Measurements from ENCODE around the gene MAP3K5.
A peak's percentile ranks its signal among the peaks of the same experiment; 100 is the strongest.
"Not testable (repeated sequence)": the region's sequence is repeated elsewhere in the genome, so short reads cannot be mapped to it uniquely, and the experiment has no call there.

Gene MAP3K5

DNA sequence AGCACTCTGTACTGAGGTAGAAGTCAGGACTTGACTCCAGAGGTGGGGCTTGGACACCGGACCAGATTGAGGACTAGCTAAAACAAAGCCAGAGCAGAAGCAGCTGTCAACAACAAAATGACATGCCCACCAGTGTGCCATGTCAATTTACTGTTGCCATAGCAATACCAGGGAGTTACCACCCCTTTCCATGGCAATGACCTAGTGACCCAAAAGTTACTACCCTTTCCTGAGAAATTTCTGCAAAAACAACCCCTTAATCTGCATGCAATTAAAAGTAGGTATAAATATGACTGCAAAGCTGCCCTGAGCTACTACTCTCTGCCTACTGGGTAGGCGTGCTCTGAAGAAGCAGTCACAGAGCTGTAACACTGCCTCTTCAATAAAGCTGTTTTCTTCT is 21.0 kb downstream of the MAP3K5 start:
- peak; percentile 68 for DNase-seq (ENCODE audit: low spot score)

DNA sequence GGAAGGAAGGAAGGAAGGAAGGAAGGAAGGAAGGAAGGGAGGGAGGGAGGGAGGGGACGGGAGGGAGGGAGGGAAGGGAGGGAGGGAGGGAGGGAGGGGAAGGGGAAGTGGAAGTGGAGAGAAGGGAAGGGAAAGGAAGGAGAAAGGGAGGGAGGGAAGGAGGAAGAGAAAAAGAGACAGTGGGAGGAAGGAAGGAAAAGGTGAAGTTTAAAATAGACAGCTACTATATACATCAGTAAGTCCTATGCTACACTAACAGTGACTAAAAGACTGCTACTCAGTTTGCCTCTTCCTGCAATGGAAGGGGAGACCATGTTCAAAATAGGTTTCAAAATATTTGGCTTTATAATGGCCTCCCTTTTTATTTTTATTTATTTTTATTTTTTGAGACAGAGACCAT is 22.5 kb downstream of the MAP3K5 start:
- DNase-seq (ENCODE audit: low spot score), result no peak

DNA sequence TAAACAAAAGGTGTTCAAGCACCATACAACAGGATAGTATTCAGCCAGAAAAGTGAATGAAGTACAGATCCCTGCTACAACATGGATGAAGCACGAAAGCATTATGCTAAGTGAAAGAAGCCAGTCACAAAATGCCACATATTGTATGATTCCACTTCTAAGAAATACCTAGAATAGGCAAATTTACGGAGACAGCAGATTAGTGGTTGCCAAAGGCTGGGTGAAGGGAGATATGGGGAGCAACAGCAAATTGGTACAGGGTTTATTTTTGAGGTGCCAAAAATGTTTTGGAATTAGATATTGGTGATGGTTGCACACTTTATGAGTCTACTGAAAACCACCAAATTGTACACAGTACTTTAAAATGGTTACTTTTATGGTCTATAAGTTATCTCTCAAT is 23.2 kb downstream of the MAP3K5 start:
- DNase-seq (ENCODE audit: low spot score), result no peak

- DNase-seq (ENCODE audit: low spot score), result no peak
Observed at GRCh38 chr6:136767570-136768309, 24.5 kb downstream of the MAP3K5 start.

DNA sequence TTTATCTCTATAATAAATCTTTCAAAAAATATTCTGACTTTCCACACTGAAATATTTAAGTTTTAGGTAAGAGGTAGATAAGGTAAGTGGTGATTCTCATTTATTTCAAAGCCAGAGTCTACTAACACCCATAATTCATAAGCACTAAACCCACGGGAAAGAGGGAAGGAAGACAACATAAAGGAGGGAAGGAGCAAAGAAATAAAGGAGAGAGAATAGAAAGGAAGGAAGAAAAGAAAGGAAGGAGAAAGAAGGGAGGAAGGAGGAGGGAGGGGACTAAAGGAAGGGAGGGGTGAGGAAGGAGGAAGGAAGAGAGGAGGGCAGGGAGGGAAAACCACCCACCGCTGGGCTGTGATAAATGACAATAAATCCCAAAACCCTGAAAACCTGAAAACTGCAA is 25.2 kb downstream of the MAP3K5 start:
- no peak for DNase-seq (ENCODE audit: low spot score)

DNA sequence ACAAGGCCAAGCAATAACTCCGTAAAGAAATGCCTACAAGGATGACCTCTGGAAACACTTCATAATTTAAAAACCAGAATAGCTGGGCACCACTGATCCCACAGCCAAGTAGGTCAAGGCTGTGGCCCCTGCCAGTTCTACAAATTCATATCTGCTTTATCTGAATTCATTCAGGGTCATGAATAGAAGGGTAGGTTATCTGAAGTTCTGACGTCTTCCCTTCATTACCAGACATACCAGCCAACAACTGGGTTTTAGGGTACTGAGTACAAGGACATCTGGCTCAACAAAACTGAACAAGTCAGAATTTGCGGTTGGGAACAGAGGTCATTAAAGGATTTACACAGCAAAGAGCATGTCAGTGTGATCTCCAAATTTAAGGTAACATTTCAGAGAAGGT is 26.0 kb downstream of the MAP3K5 start:
- DNase-seq (ENCODE audit: low spot score), result no peak

DNA sequence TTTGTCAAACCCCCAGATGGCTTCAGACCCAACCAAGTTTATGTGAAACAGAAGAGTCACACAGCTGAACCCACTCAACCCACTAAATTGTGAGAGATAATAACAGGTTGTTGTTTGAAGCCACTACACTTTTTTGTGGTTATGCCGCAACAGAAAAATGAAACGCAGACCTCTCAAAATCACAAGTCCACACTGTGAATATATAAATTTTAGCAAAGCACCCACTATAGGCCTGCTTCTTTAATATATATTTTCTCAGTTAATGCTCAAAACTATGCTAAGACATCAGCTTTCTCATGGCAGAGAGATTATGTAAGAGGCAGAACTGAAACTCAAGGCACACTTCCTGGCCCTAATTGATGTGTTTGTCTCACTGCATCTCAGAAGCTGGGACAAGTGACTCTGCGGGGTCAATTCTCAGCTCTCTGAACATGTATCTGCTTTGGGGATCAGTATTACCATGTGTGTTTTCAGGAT is 27.7 kb downstream of the MAP3K5 start:
- peak; percentile 44 for DNase-seq (ENCODE audit: low spot score)

DNA sequence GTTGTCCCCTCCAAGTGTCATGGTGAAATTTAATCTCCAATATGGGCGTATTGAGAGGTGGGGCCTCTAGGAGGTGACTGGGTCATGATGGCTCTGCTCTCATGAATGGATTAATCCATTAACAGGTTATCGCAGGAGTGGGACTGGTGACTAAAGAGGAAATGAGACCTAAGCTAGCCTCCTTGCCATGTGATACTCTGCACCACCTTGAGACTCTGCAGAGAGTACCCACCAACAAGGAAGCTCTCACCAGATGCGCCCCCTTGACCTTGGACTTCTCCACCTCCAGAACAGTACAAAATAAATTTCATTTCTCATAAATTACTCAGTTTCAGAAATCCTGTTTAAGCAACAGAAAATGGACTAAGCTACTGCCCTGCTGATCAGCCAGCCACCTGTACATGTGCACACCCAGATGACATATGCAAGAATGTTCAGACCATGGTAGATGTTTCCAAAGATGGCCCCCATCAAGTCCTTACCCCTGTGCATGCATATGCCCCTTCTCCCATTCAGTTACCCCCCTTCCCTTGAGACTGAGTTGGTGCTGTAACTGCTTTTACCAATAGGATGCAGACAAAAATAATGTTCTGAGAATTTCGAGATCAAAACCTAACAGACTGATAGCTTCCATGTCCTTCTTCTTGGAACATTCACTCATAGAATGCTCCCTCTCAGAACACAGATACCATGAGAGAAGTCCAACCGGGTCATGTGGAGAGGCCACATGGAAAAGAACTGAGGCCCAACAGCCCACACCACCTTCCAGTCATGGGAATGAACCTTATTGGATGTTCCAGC is 28.4 kb downstream of the MAP3K5 start:
- DNase-seq (ENCODE audit: low spot score), result no peak

- no peak for DNase-seq (ENCODE audit: low spot score)
Observed at GRCh38 chr6:136763255-136763654, 29.0 kb downstream of the MAP3K5 start.

GRCh38 chr6:136762022-136762975 is 30.0 kb downstream of the MAP3K5 start:
- no peak for DNase-seq (ENCODE audit: low spot score)

DNA sequence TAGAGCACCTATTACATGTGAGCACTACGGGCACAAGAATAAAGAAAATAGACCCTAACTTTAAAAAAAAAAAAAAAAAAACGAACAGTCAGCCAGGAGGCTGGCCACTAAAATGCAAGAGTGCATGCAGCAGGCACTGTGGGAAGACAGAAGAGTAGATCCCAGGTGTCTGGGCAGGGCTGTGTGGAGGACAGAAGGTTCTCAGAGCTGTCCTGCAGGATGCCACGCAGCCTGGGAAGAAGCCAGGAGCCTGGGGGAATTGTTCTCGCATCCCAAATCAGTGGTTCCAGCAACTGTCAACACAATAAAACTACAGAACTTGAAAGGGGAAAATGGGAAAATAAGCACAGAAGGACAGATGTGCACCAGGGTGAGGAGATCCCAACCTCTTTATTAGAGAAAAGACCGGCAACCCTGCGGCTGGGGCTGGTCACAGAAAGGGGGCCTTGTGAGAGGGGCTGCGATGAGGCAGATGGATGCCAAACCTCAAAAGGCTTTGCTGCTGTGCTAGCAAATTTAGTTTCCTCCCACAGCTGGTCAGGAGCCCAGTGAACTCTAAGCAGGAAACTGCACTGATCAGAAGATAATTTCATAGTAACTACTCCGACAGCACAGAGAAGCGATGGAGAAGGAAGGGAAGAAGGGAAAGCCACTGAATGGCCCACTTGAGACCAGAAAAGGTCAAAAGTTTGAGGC is 30.9 kb downstream of the MAP3K5 start:
- DNase-seq (ENCODE audit: low spot score), result peak; percentile 42

DNA sequence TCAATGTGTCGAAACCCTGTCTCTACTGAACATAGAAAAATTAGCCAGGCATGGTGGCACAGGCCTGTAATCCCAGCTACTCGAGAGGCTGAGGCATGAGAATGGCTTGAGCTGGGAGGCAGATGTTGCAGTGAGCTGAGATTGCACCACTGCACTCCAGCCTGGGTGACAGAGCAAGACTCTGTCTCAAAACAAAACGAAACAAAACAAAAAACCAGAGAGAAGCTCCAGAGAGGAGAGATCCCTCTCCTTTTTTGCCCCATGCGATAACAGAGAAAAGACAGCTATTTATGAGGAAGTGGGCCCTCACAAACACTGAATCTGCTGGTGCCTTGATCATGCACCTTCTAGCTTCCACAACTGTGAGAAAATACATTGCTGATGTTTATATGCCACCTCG is 31.5 kb downstream of the MAP3K5 start:
- not testable (repeated sequence) for DNase-seq (ENCODE audit: low spot score)

- DNase-seq (ENCODE audit: low spot score), result no peak
Observed at GRCh38 chr6:136757150-136757549, 35.1 kb downstream of the MAP3K5 start.

GRCh38 chr6:136754820-136755219 is 37.5 kb downstream of the MAP3K5 start:
- DNase-seq (ENCODE audit: low spot score), result no peak

DNA sequence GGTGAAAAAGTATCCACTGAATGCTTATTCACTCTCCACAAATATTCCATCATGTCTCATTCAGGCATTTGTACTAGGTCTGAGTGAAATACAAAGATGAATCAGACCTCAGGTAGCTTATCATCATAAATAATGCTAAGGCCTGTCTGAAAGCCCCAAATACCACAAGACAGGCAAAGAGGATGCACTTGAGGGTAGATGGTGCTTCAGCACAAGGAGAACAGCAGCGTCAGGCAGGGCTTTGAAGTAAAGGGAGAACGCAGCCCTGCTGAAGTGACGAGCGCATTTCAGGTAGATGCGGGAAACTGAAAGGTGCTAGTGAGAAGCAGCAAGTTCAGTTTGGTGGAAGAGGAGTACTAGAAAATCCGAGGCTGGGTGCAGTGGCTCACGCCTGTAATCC is 38.7 kb downstream of the MAP3K5 start:
- peak; percentile 82 for DNase-seq (ENCODE audit: low spot score)

- DNase-seq (ENCODE audit: low spot score), result no peak
Observed at GRCh38 chr6:136752554-136752953, 39.7 kb downstream of the MAP3K5 start.

DNA sequence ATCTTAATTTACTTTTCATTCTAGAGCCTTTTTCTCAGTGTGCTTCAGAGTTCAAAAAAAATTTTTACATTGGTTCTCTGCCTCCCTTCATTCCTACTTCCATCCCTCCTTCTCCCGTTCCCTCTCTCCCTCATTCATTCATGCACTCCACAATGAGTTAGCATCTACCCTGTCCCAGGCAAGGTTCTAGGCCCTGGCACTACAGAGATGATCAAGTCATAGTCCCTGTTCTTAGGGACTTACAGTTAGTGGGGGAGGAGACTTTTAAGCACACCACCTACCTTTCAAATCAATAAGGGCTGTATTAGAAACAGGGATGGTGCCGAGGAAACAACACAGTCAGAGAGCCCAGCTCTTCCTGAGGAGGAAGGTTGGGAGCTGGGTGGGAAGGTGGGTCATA is 40.3 kb downstream of the MAP3K5 start:
- DNase-seq (ENCODE audit: low spot score), result no peak

DNA sequence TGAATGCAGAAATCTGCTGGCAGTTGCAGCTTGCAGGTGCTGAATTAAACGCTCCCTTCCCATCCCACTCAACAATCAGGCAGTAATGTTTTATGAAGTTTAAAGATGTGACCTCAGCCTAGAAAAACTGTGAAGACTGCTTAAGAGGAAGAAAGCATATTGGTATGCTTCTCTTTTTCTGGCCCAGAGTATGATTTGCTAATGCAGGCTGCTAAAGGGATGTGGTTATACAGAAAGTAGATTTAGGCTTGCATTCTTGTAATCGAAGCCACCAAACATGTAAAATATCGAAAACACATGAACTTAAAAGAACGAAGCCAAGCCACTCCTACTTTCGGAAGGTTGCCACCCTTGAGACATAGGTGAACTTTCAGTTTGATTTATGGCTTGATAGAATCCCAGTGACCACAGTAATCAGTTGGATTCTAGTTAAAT is 40.7 kb downstream of the MAP3K5 start:
- peak; percentile 69 for DNase-seq (ENCODE audit: low spot score)

- no peak for DNase-seq (ENCODE audit: low spot score)
Observed at GRCh38 chr6:136750696-136751521, 41.4 kb downstream of the MAP3K5 start.

DNA sequence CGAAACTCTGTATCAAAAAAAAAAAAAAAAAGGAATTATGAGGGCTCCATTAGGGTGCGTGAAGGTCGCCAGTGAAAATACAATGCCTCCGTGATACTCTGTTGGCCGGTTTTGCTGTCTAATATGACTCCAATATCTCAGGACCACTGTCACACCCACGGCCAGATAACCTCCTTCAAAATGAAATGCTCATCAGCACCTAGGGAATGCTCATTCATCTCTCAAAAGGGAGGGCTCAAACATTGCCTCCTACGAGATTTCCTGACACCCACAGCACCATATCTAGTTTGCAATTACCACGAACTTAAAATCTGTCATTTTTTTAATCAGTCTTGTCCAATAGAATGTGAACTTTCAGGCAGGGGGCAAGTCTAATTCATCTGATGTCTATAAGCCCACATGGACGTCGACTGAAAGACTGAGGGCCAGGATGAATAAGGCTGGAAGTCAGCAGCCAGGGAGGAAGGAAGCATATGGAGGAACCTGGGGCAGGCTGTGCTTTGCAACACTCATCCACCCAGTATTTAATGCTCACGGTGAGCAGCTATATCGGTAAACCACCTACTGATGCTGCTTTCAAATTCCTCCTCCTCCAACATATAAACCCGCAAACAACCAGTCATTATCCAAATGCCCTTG is 42.8 kb downstream of the MAP3K5 start:
- no peak for DNase-seq (ENCODE audit: low spot score)
